EL (cell line): ENCODE measurements around the gene SLC23A1.
"Not testable (repeated sequence)": the region's sequence is repeated elsewhere in the genome, so short reads cannot be mapped to it uniquely, and the experiment has no call there.

Source experiments
- DNase-seq: peaks from one replicate; pipeline ENCODE4 v3.0.0-alpha.2; 2016

The SLC23A1 gene

DNA sequence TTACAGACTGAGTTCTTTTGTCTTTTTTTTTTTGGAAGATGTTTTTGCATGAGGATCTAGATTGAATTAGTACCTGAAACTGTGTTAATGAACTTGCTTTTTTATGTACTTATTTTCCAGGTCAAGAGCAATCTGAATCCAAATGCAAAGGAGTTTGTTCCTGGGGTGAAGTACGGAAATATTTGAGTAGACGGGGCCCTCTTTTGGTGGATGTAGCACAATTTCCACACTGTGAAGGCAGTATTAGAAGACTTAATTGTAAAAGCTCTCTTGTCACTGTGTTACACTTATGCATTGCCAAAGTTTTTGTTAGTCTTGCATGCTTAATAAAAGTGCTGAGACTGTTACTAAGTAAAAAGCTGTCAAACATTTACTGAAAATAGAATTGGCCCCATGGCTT is 14.5 kb downstream of the SLC23A1 start:
- DNase-seq: no peak

GRCh38 chr5:139364466-139364865 is 18.6 kb downstream of the SLC23A1 start:
- DNase-seq: no peak

- DNase-seq: no peak
Measured at GRCh38 chr5:139363937-139364336, 19.2 kb downstream of the SLC23A1 start.

GRCh38 chr5:139361835-139362429 is 21.2 kb downstream of the SLC23A1 start:
- no peak for DNase-seq

- DNase-seq: no peak
Measured at GRCh38 chr5:139360384-139360783, 22.7 kb downstream of the SLC23A1 start.

GRCh38 chr5:139358064-139358463 is 25.0 kb downstream of the SLC23A1 start:
- DNase-seq: no peak

GRCh38 chr5:139355900-139356299 is 27.2 kb downstream of the SLC23A1 start:
- not testable (repeated sequence) for DNase-seq

- no peak for DNase-seq
Measured at GRCh38 chr5:139354186-139354585, 28.9 kb downstream of the SLC23A1 start.

DNA sequence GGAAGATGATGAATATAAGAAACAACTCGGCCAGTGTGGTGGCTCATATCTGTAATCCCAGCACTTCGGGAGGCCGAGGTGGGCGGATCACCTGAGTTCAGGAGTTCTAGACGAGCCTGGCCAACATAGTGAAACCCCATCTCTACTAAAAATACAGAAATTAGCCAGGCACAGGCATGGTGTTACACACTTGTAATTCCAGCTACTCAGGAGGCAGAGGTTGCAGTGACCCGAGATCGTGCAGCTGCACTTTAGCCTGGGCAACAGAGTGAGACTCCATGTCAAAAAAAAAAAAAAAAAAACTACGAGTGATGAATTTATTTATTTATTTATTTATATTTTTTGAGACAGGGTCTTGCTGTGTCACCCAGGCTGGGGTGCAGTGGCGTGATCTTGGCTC is 35.2 kb downstream of the SLC23A1 start:
- not testable (repeated sequence) for DNase-seq

DNA sequence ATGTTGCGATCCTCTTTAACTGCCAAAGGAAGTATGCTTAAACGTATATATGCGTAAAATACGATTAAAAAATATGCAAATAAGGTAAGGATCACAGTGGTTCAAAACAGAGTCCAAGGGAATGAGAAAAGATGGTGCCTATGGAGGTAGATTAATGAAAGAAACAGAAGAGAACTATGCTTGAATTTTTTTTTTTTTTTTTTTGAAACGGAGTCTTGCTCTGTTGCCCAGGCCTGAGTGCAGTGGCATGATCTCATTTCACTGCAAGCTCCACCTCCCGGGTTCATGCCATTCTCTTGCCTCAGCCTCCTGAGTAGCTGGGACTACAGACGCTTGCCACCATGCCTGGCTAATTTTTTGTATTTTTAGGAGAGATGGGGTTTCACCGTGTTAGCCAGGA is 37.7 kb downstream of the SLC23A1 start:
- not testable (repeated sequence) for DNase-seq

- DNase-seq: no peak
Measured at GRCh38 chr5:139344177-139344576, 38.9 kb downstream of the SLC23A1 start.

DNA sequence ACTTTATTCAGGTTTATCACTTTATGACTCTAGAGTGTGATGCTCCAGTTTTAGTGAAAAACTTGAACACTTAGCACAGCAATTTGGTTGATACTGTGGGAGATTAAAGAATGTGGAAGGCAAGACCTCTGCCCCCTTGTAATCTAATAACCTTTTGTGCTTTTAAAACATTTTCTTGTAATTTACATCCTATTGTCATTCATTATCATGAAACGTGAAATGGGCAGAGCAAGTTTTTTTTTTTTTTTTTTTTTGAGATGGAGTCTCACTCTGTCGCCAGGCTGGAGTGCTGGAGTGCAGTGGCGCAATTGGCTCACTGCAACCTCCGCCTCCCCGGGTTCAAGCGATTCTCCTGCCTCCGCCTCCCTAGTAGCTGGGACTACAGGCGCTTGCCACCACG is 39.6 kb downstream of the SLC23A1 start:
- no peak for DNase-seq

DNA sequence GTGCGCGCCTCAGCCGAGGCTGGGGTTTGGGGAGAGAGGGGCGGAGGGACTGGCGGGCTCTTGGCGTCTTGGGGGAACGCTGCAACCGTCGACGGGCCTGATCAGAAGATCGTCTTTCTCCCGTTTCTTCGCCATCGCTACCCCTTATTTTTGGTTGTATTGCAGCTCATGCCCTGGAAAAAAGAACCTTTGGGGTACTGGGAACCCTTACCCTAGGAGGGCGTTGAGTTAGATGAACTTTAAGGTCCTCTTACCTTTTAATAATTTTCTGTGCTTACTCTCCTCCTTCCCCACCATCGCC is 40.7 kb downstream of the SLC23A1 start:
- DNase-seq: no peak

DNA sequence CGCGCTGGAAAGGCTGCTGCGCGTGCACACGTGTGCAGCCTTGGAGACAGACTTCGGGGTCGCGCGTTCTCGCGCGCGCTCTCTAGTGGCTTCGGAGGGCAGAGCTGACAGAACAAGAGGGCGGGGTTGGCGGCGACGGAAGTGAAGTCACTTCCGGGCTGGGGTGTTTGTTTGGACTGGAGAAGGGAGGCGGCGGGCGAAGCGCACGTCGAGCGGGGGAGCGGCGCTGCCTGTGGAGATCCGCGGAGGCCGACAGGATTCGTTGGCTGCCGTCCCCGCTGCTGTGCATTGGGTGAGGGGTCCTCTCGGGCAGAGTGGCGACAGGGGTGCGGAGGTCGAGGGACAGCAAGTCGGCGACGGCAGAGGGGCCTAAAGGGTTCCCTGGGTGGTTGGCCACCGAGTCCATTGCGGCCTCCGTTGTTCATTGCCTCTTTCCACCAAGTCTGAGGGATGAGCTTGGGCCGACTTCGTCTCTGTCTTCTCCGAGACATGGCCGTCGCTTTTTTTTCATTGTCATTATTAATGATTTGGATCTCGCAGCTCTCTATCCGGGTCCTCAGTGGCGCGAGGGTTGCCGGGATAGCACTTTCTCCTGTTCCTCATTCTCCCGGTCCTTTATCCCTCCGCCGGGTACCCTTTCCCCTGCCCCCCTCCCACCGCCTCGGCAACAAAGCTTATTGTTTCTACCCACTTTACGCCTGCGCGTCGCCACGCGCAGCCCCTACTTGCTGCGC is 41.2 kb downstream of the SLC23A1 start, which contains the start of gene PAIP2:
PAIP2 (plus strand) TSS at position 166 of the 734 bp plus-strand sequence. CDS start 21,931 bp downstream, outside the sequence.
- DNase-seq: peak; percentile 99

DNA sequence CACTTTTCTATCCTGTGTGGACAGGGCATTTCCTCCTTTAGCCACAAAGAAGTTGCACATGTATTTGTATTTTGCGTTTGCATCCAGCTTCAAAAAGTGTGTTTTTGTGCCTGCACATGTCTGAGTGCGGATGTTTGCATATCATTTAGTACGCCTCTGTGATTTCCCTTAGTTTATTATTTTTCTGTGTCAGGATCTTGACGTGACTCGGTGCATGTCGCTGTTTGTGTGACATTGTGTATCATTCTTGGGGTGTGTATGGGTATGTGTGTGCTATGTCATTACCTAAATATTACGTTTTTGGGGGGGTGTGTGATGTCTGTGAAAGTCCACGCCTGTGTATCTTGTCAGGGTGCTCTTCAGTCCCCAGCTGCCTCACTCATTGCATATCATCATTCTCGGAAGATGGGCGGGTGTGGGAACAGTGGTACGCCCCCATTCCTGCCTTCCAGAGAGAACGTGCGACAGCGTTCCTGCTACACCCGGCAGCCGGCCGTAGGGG is 41.9 kb downstream of the SLC23A1 start:
- DNase-seq: no peak

DNA sequence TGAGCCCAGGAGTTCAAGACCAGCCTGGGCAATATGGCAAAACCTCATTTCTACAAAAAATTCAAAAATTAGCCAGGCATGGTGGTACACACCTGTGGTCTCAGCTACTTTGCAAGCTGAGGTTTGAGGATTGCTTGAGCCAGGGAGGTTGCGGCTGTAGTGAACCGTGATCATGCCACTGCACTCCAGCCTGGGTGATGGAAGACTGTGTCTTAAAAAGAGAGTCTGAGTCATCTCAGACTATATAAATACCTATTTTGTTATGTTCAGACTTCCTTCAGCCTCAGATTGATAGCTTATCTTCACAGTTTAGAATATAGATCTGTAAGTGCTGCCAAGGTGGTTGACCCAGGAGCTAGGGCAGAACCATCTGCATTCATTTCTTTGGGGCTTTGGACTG is 43.0 kb downstream of the SLC23A1 start:
- DNase-seq: no peak

DNA sequence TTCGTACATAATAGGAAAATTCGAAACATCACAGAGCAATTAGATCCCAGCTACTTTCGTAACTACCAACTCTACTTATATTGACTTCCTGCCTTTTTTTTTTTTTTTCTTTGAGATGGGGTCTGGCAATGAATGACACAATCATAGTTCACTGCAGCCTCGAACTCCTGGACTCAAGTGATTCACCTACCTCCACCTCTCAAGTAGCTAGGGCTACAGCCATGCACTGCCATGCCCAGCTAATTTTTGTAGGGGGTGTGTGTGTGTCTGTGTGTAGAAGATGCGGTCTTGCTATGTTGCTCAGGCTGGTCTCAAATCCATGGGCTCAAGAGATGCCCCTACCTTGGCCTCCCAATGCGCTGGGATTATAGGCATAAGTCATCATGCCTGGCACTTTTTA is 47.3 kb downstream of the SLC23A1 start:
- no peak for DNase-seq
